ENCODE data around the gene ABHD2. TPM values are rescaled to one million over a fixed set of nuclear protein-coding genes. Genes with fewer than 3 reads are reported as not detected.

Gene ABHD2
- total RNA-seq, 1 donor from 2014 or later = 68.2 TPM

GRCh38 chr15:89144491-89144890, 56.2 kb downstream of the ABHD2 start:
- no peaks in the 10 kb centered on the region for H3K27me3 ChIP-seq (ENCODE audit: low read depth)
- H3K4me1 ChIP-seq = peaks cover 87% of the 10 kb centered on the region
- H3K27ac ChIP-seq (replicated peaks) = peak overlapping the region; percentile 86
- no peak overlapping the region for H3K4me3 ChIP-seq
- no peaks in the 10 kb centered on the region for H3K9me3 ChIP-seq (replicated peaks)
- TF ChIP-seq CTCF (IDR thresholded peaks at IDR 0.05; ENCODE audit: borderline replicate concordance) = no peak
- DNase-seq = no peak
- H3K36me3 ChIP-seq = no peaks in the 10 kb centered on the region
- intact Hi-C loops (cut with micrococcal nuclease) = no loop called here

- Histone ChIP-seq H3K27ac (replicated peaks) (peak overlapping the region; percentile 21), H3K9me3 (replicated peaks) (no peaks in the 10 kb centered on the region), H3K27me3 (ENCODE audit: low read depth) (no peaks in the 10 kb centered on the region), H3K36me3 (peaks cover under 1% of the 10 kb centered on the region), H3K4me1 (peaks cover 87% of the 10 kb centered on the region), H3K4me3 (no peak overlapping the region)
- intact Hi-C loops (cut with micrococcal nuclease) = no loop called here
- DNase-seq = no peak
- no peak for TF ChIP-seq CTCF (IDR thresholded peaks at IDR 0.05; ENCODE audit: borderline replicate concordance)
Measured at GRCh38 chr15:89146366-89146765, 58.1 kb downstream of the ABHD2 start.

GRCh38 chr15:89148126-89148525, 59.9 kb downstream of the ABHD2 start:
- H3K36me3 ChIP-seq = peaks cover 18% of the 10 kb centered on the region
- intact Hi-C loops (cut with micrococcal nuclease) = no loop called here
- DNase-seq = no peak
- peak overlapping the region; percentile 54 for H3K27ac ChIP-seq (replicated peaks)
- H3K27me3 ChIP-seq (ENCODE audit: low read depth) = no peaks in the 10 kb centered on the region
- no peaks in the 10 kb centered on the region for H3K9me3 ChIP-seq (replicated peaks)
- peaks cover 81% of the 10 kb centered on the region for H3K4me1 ChIP-seq
- no peak for TF ChIP-seq CTCF (IDR thresholded peaks at IDR 0.05; ENCODE audit: borderline replicate concordance)
- no peak overlapping the region for H3K4me3 ChIP-seq

- Histone ChIP-seq H3K36me3 (peaks cover 28% of the 10 kb centered on the region), H3K9me3 (replicated peaks) (no peaks in the 10 kb centered on the region), H3K4me1 (peaks cover 72% of the 10 kb centered on the region), H3K4me3 (no peak overlapping the region), H3K27me3 (ENCODE audit: low read depth) (no peaks in the 10 kb centered on the region), H3K27ac (replicated peaks) (peak overlapping the region; percentile 54)
- no peak for DNase-seq
- no peak for TF ChIP-seq CTCF (IDR thresholded peaks at IDR 0.05; ENCODE audit: borderline replicate concordance)
- intact Hi-C loops (cut with micrococcal nuclease) = no loop called here
Measured at GRCh38 chr15:89149501-89150101, 61.3 kb downstream of the ABHD2 start.

GRCh38 chr15:89150287-89150686, 62.0 kb downstream of the ABHD2 start:
- Histone ChIP-seq H3K27ac (replicated peaks) (peak overlapping the region; percentile 54), H3K27me3 (ENCODE audit: low read depth) (no peaks in the 10 kb centered on the region), H3K9me3 (replicated peaks) (no peaks in the 10 kb centered on the region), H3K4me3 (no peak overlapping the region), H3K4me1 (peaks cover 71% of the 10 kb centered on the region), H3K36me3 (peaks cover 31% of the 10 kb centered on the region)
- no peak for TF ChIP-seq CTCF (IDR thresholded peaks at IDR 0.05; ENCODE audit: borderline replicate concordance)
- no peak for DNase-seq
- intact Hi-C loops (cut with micrococcal nuclease) = no loop called here

Data from left ventricle myocardium inferior (tissue), 1 donor.